SK-N-SH treated with all-trans-retinoic acid at 6 μM for 48 hours (cell line): ENCODE results near the gene THAP2.

Experiments used
- ARNTL ChIP-seq: fragments of 450-650 bp; formaldehyde crosslinking; IDR thresholded peaks from 2 replicates; pipeline ENCODE4 v1.5.0; 2020; ENCODE audit warnings: low read depth, mild to moderate bottlenecking, moderate library complexity, borderline replicate concordance
- ISL1 ChIP-seq: fragments of 250-450 bp; sonication (Bioruptor Pico); IDR thresholded peaks from 2 replicates; pipeline ENCODE4 v2.1.2; 2022; ENCODE audit warnings: mild to moderate bottlenecking, moderate library complexity
- POU6F1 ChIP-seq: fragments of 250-450 bp; sonication (Bioruptor Pico); IDR thresholded peaks from 2 replicates; pipeline ENCODE4 v1.8.0; 2021; ENCODE audit warnings: low read depth, mild to moderate bottlenecking, moderate library complexity, borderline replicate concordance
- PPARA ChIP-seq: fragments of 250-450 bp; sonication (Bioruptor Pico); IDR thresholded peaks from 2 replicates; pipeline ENCODE4 v1.5.0; 2020; ENCODE audit warnings: mild to moderate bottlenecking, borderline replicate concordance
- ZC3H10 ChIP-seq: fragments of 250-450 bp; sonication (Bioruptor Pico); IDR thresholded peaks from 2 replicates; pipeline ENCODE4 v1.5.1; 2021; ENCODE audit warnings: mild to moderate bottlenecking, moderate library complexity
- ZFP3 ChIP-seq: fragments of 250-450 bp; sonication (Bioruptor Pico); IDR thresholded peaks from 2 replicates; pipeline ENCODE4 v1.5.0; 2020; ENCODE audit warnings: mild to moderate bottlenecking, moderate library complexity
- ZNF70 ChIP-seq: fragments of 450-650 bp; formaldehyde crosslinking; IDR thresholded peaks from 2 replicates; pipeline ENCODE4 v1.5.0; 2020; ENCODE audit warnings: mild to moderate bottlenecking, moderate library complexity

DNA sequence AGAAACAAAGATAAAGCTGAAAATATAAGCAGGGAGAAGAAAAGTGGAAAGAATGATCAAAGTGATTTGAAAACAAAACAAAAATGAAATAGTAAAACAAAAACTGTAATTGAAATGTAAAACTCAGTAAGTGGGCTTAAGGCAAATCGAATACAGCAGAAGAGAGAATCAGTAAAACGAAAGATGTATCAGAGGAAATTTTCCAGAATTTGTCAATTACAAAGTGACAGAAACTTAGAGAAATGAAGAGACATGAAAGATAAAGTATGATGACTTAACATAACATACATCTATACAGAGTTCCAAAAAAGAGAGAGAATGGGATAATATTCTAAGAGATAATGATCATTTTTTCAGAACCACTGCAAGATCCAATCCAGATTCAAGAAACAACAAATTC lies 11.0 kb upstream of the THAP2 start:
- TF ChIP-seq ZC3H10 (CRISPR knock-in tag) = no peak
- no peak for TF ChIP-seq ARNTL (CRISPR knock-in tag)
- no peak for TF ChIP-seq PPARA (CRISPR knock-in tag)
- TF ChIP-seq ZNF70 = no peak
- TF ChIP-seq ISL1 = no peak
- TF ChIP-seq POU6F1 (CRISPR knock-in tag) = no peak
- TF ChIP-seq ZFP3 (CRISPR knock-in tag) = no peak
